HepG2 (cell line): Measurements from ENCODE around the gene ENAH. TPM values are rescaled to one million over a fixed set of nuclear protein-coding genes. Genes with fewer than 3 reads are reported as not detected.

ENCODE experiments used
- ATAC-seq: fragments of 200-7000 bp; cut with Tn5 transposase; 3 replicates; pipeline ENCODE4 v1.9.1; 2020; ENCODE audit warnings: mild to moderate bottlenecking, moderate library complexity
- BruUV-seq: library from RNA; stranded (reverse); fragments of 400-500 nt; replicated peaks from 2 replicates; lab custom pipeline; 2021; lab: Mats Ljungman, UMichigan
- CTCF ChIA-PET: fragments of 300-600 bp; formaldehyde crosslinking; extraction: SDS; loops from one replicate; lab custom pipeline; 2021; ENCODE audit warnings: low total read pairs, inconsistent platforms, low intra/inter-chr PET ratio; lab: Yijun Ruan, JAX
- POLR2A ChIA-PET: fragments of 350-600 bp; sonication (Branson Sonifier 250); formaldehyde crosslinking; loops from one replicate; lab custom pipeline; 2020; ENCODE audit warnings: antibody characterized with exemption, inconsistent platforms; lab: Yijun Ruan, JAX
- DNase-seq: peaks from one replicate; pipeline ENCODE4 v3.0.0-alpha.2; 2015; ENCODE audit warnings: low spot score
- FAIRE-seq: peaks from 3 replicates; lab custom pipeline; 2011; peaks lifted over from hg19 to GRCh38; lab: Jason Lieb, UNC
- H2AFZ ChIP-seq: one replicate; pipeline ENCODE4 v1.6.1; 2011; ENCODE audit warnings: low read length, inconsistent platforms
- H3K27ac ChIP-seq: fragments of 300-600 bp; 3 replicates; pipeline ENCODE4 v1.8.0; 2011; ENCODE audit warnings: mixed run types, mild to moderate bottlenecking, mixed read lengths, low read length, inconsistent platforms; ENCODE audit not compliant: insufficient read depth; ENCODE audit errors: extremely low read length
- H3K27me3 ChIP-seq, 2 experiments: fragments of 200-600 bp in 1 of 2; 2 replicates in 1 of 2; 3 replicates in 1 of 2; pipeline versions ENCODE4 v1.6.0 to v1.8.0; 2011; ENCODE audit warnings: low read length in 2 of 2, mild to moderate bottlenecking in 2 of 2, moderate library complexity in 2 of 2, inconsistent platforms in 1 of 2; ENCODE audit not compliant: insufficient read depth in 2 of 2, control insufficient read depth in 1 of 2
- H3K36me3 ChIP-seq, 2 experiments: fragments of 200-600 bp in 1 of 2; replicated peaks in 1 of 2; 2 replicates in 1 of 2; 3 replicates in 1 of 2; pipeline versions ENCODE4 v1.5.1 to v1.8.0; 2011; ENCODE audit warnings: low read length in 2 of 2, inconsistent platforms in 1 of 2; ENCODE audit not compliant: insufficient read depth in 2 of 2, control insufficient read depth in 1 of 2
- H3K4me1 ChIP-seq: 2 replicates; pipeline ENCODE4 v1.5.1; 2012; ENCODE audit warnings: low read length, inconsistent platforms; ENCODE audit not compliant: insufficient read depth
- H3K4me2 ChIP-seq: 2 replicates; pipeline ENCODE4 v1.6.0; 2011; ENCODE audit warnings: low read depth, low read length, inconsistent platforms
- H3K4me3 ChIP-seq, 3 experiments: fragments of 200-600 bp in 1 of 3; sonication (generic), shearing (Covaris generic) in 1 of 3; replicated peaks in 1 of 3; 2 replicates each; pipeline ENCODE4 v1.5.1; 2011 to 2016; ENCODE audit warnings: low read length in 3 of 3, inconsistent platforms in 2 of 3, low read depth in 2 of 3, mild to moderate bottlenecking in 2 of 3, control low read depth in 1 of 3, mixed read lengths in 1 of 3; ENCODE audit not compliant: insufficient read depth in 1 of 3
- H3K79me2 ChIP-seq: one replicate; pipeline ENCODE4 v1.6.1; 2011; ENCODE audit warnings: low read length, inconsistent platforms; ENCODE audit not compliant: insufficient read depth
- H3K9ac ChIP-seq: 2 replicates; pipeline ENCODE4 v1.6.0; 2011; ENCODE audit warnings: mild to moderate bottlenecking, low read depth, low read length, inconsistent platforms; ENCODE audit not compliant: insufficient read depth
- H3K9me3 ChIP-seq: 2 replicates; pipeline ENCODE4 v1.5.1; 2012; ENCODE audit warnings: mild to moderate bottlenecking, low read length
- H4K20me1 ChIP-seq: 2 replicates; pipeline ENCODE4 v1.6.0; 2011; ENCODE audit warnings: inconsistent platforms, mild to moderate bottlenecking, low read length, moderate library complexity; ENCODE audit not compliant: insufficient read depth
- DMAP1 ChIP-seq: IDR thresholded peaks from 2 replicates; pipeline ENCODE4 v1.6.1; 2016
- GTF2F1 ChIP-seq: fragments of 150-350 bp; IDR thresholded peaks from 2 replicates; pipeline ENCODE4 v1.6.1; 2014; ENCODE audit warnings: low read length
- HIVEP1 ChIP-seq: sonication (generic); formaldehyde crosslinking; IDR thresholded peaks from 2 replicates; pipeline ENCODE4 v1.4.0; 2020; ENCODE audit warnings: mild to moderate bottlenecking, missing genetic modification reagents
- KAT8 ChIP-seq: IDR thresholded peaks from 2 replicates; pipeline ENCODE4 v1.6.1; 2016; ENCODE audit warnings: missing genetic modification reagents, missing compliant biosample characterization
- KDM5A ChIP-seq: fragments of 200-600 bp; sonication (generic); IDR thresholded peaks from 2 replicates; pipeline ENCODE4 v1.7.0; 2018; ENCODE audit warnings: antibody characterized with exemption, mild to moderate bottlenecking, low read length, borderline replicate concordance
- KLF11 ChIP-seq: IDR thresholded peaks from 2 replicates; pipeline ENCODE4 v1.6.1; 2016; ENCODE audit warnings: missing compliant biosample characterization
- LCORL ChIP-seq, 2 experiments: fragments of 450-650 bp in 1 of 2; sonication (generic) in 1 of 2; formaldehyde crosslinking in 1 of 2; IDR thresholded peaks; 2 replicates each; pipeline versions ENCODE4 v1.5.0 to v1.6.1; 2017 to 2020; ENCODE audit warnings: antibody characterized with exemption in 1 of 2, missing genetic modification reagents in 1 of 2
- MAF1 ChIP-seq: sonication (generic); formaldehyde crosslinking; IDR thresholded peaks from 2 replicates; pipeline ENCODE4 v1.5.0; 2020; ENCODE audit warnings: missing genetic modification reagents, borderline replicate concordance
- NBN ChIP-seq: fragments of 450-650 bp; conservative IDR thresholded peaks from 2 replicates; pipeline ENCODE4 v1.6.1; 2017
- RFXAP ChIP-seq: sonication (generic); formaldehyde crosslinking; IDR thresholded peaks from 2 replicates; pipeline ENCODE4 v1.4.0; 2020; ENCODE audit warnings: missing genetic modification reagents, borderline replicate concordance
- SP4 ChIP-seq: sonication (generic); formaldehyde crosslinking; IDR thresholded peaks from 2 replicates; pipeline ENCODE4 v1.8.1; 2023; ENCODE audit warnings: mild to moderate bottlenecking, missing genetic modification reagents
- TBP ChIP-seq: sonication (generic); formaldehyde crosslinking; IDR thresholded peaks from 2 replicates; pipeline ENCODE4 v1.5.0; 2020; ENCODE audit warnings: missing genetic modification reagents
- TBX3 ChIP-seq: fragments of 450-650 bp; IDR thresholded peaks from 2 replicates; pipeline ENCODE4 v1.6.1; 2017; ENCODE audit warnings: antibody characterized with exemption, mild to moderate bottlenecking, inconsistent platforms, borderline replicate concordance
- TFDP2 ChIP-seq: sonication (generic); formaldehyde crosslinking; IDR thresholded peaks from 2 replicates; pipeline ENCODE4 v1.4.0; 2020; ENCODE audit warnings: missing genetic modification reagents
- ZNF503 ChIP-seq: sonication (generic); formaldehyde crosslinking; IDR thresholded peaks from 2 replicates; pipeline ENCODE4 v1.4.0; 2020; ENCODE audit warnings: missing genetic modification reagents
- ZNF773 ChIP-seq: sonication (generic); formaldehyde crosslinking; IDR thresholded peaks from 2 replicates; pipeline ENCODE4 v1.4.0; 2020; ENCODE audit warnings: missing genetic modification reagents, borderline replicate concordance
- ZNF891 ChIP-seq: sonication (generic); formaldehyde crosslinking; IDR thresholded peaks from 2 replicates; pipeline ENCODE4 v1.5.0; 2020; ENCODE audit warnings: mild to moderate bottlenecking, missing genetic modification reagents
- WGBS: methylation state at CpG from one replicate; pipeline ENCODE4 v1.1.6; 2017; ENCODE audit warnings: low lambda C conversion rate; 5-methylcytosine and 5-hydroxymethylcytosine counted together
- in situ Hi-C: cut with HindIII; loops from 2 replicates; pipeline ENCODE4 v1.10.0; 2017; ENCODE audit warnings: low pct_unique_long_range_greater_than_20kb; ENCODE audit not compliant: extremely low pct_ligation_motif_present
- intact Hi-C: fragments of 100-400 bp; cut with micrococcal nuclease; formaldehyde crosslinking; loops from one replicate; pipeline ENCODE4 v1.10.0; 2022; ENCODE audit not compliant: unreplicated experiment
- polyA plus RNA-seq, 8 experiments: library from polyadenylated mRNA; depleted of rRNA in 3 of 8; stranded (reverse) in 7 of 8; unstranded in 1 of 8; fragments of >200 nt; fragmentation: Illumina TruSeq in 4 of 8; extraction: Trizol in 4 of 8; gene quantifications; 2 replicates each; pipeline versions ENCODE4 v1.2.1 to v1.2.3, GENCODE V29; 2011 to 2016; ENCODE audit warnings: low read depth in 4 of 8, missing spikeins in 1 of 8, mixed read lengths in 1 of 8; ENCODE audit not compliant: insufficient read depth in 1 of 8
- total RNA-seq, 5 experiments: library from RNA; depleted of rRNA; stranded (reverse); fragments of >200 nt; fragmentation: Illumina TruSeq; extraction: Trizol; gene quantifications; 2 replicates each; pipeline ENCODE4 v1.2.3, GENCODE V29; 2016; ENCODE audit warnings: low read depth in 1 of 5

ENAH gene
- total and polyA plus RNA-seq, 2 of the 13 experiments (the other 11 are each of a cell fraction or from before 2014, with no cell fraction given) = 22.1 to 58.3 TPM

- Histone ChIP-seq H3K36me3 (peaks cover 0 to 14% of the 10 kb centered on the region in 2 experiments; a peak in 2 of 5 replicates), H3K9ac (no peak overlapping the region), H3K27ac (no peak overlapping the region), H3K9me3 (no peaks in the 10 kb centered on the region), H2AFZ (no peak overlapping the region), H3K4me2 (no peak overlapping the region), H3K27me3 (no peaks in the 10 kb centered on the region), H3K4me3 (no peak overlapping the region), H3K4me1 (no peaks in the 10 kb centered on the region), H4K20me1 (0 out of 2 replicates have a peak, but pooled peaks cover 2% of the 10 kb centered on the region), H3K79me2 (no peaks in the 10 kb centered on the region)
- DNase-seq (no peak), ATAC-seq (no peak), FAIRE-seq (no peak)
- TF ChIP-seq ZNF503 (CRISPR knock-in tag) (no peak), TBX3 (no peak)
- BruUV-seq = no TSS peak
- in situ Hi-C loops = no loop called here
- ChIA-PET POLR2A (no interaction called here), CTCF (no interaction called here)
- intact Hi-C loops = no loop called here
- 86% methylated on average over 2 of the region's 2 CpGs for WGBS
Observed at GRCh38 chr1:225534135-225534534, 118.8 kb downstream of the ENAH start.

- POLR2A ChIA-PET = no interaction called here
- Histone ChIP-seq H3K4me3 (no peak overlapping the region), H3K9ac (no peak overlapping the region), H3K9me3 (no peaks in the 10 kb centered on the region), H3K4me2 (no peak overlapping the region), H3K27me3 (no peaks in the 10 kb centered on the region), H3K79me2 (no peaks in the 10 kb centered on the region), H2AFZ (no peak overlapping the region), H3K27ac (no peak overlapping the region), H4K20me1 (0 out of 2 replicates have a peak, but pooled peaks cover 2% of the 10 kb centered on the region), H3K4me1 (no peaks in the 10 kb centered on the region), H3K36me3 (peaks cover 0 to 22% of the 10 kb centered on the region in 2 experiments; a peak in 4 of 5 replicates)
- 100% methylated on average over 1 of the region's 1 CpG for WGBS
- TF ChIP-seq MAF1 (no peak), TBP (CRISPR knock-in tag) (no peak), KLF11 (no peak), TFDP2 (CRISPR knock-in tag) (no peak), KAT8 (no peak), LCORL (IDR thresholded peaks at IDR 0.05) (no peak), LCORL (CRISPR knock-in tag; IDR thresholded peaks at IDR 0.05) (no peak), SP4 (CRISPR knock-in tag) (no peak), ZNF773 (CRISPR knock-in tag) (no peak), ZNF891 (no peak), GTF2F1 (no peak), KDM5A (no peak), HIVEP1 (CRISPR knock-in tag) (no peak), NBN (no peak), DMAP1 (CRISPR knock-in tag) (no peak), RFXAP (CRISPR knock-in tag) (no peak)
- no peak for FAIRE-seq
- BruUV-seq = no TSS peak
- intact Hi-C loops = no loop called here
- DNase-seq = no peak
- ATAC-seq = no peak
- CTCF ChIA-PET = no interaction called here
- in situ Hi-C loops = no loop called here
Observed at GRCh38 chr1:225533238-225533637, 119.7 kb downstream of the ENAH start.
